Measurements from ENCODE around the gene NF2. TPM values are rescaled to one million over a fixed set of nuclear protein-coding genes. Genes with fewer than 3 reads are reported as not detected.

NF2 gene
- total RNA-seq, 2 experiments from 2014 or later = 23.1 to 24.5 TPM

DNA sequence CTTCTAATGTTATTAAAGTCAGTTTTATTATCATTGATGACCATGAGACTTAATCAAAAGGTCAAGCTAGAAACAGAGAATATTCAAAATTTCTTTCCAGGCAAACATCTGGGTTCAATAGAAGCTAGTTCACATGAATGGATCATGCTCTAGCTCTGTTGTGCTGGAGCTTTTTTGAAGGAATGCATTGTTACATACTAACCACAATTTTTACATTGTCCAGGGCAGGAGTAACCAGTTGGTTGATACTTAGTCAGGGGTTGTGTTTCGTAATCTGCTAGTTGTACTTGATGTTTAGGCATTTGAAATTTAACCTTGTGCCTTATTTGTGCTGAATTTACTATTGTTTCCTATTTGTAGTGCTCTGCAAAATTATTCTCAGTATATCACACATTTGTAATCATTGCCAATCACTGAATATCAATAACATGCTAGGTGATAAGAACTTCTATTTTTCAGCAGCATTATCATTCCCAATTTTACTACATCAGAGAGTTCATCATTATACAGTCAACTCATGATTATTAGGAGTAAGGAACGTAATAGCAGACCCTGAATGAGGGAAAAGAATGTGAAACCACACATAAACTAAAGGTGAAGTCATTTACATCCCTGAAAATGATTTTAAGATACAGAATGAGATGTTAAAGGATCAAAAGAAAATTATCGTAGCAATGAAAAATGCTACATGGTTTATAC lies 23.2 kb downstream of the NF2 start:
- no peaks in the 10 kb centered on the region for H3K27me3 Mint-ChIP-seq
- no peaks in the 10 kb centered on the region for H3K36me3 Mint-ChIP-seq (ENCODE audit: low read depth)
- H3K36me3 ChIP-seq (ENCODE audit: insufficient read depth, low read length) = peaks cover 7% of the 10 kb centered on the region
- peaks cover 24% of the 10 kb centered on the region for H3K4me1 ChIP-seq (ENCODE audit: insufficient read depth, low read length)
- no peak for ATAC-seq (ENCODE audit: poor library complexity)
- H3K27ac ChIP-seq (ENCODE audit: low read depth in 1 of 2, low read length in 2 of 2) = no peak overlapping the region
- no peaks in the 10 kb centered on the region for H3K27me3 ChIP-seq (ENCODE audit: control insufficient read depth in 1 of 2, insufficient read depth in 2 of 2, low read length in 2 of 2)
- H3K4me3 ChIP-seq (ENCODE audit: low read length) = no peak overlapping the region
- CTCF ChIA-PET = interaction anchor here (0.7 to 2.4 kb wide), 7 partner anchors 10 to 620 kb away, joined by 3 to 14 read pairs (median 5); partner anchors contain the start of gene LIF
- TF ChIP-seq, protein P1, sequence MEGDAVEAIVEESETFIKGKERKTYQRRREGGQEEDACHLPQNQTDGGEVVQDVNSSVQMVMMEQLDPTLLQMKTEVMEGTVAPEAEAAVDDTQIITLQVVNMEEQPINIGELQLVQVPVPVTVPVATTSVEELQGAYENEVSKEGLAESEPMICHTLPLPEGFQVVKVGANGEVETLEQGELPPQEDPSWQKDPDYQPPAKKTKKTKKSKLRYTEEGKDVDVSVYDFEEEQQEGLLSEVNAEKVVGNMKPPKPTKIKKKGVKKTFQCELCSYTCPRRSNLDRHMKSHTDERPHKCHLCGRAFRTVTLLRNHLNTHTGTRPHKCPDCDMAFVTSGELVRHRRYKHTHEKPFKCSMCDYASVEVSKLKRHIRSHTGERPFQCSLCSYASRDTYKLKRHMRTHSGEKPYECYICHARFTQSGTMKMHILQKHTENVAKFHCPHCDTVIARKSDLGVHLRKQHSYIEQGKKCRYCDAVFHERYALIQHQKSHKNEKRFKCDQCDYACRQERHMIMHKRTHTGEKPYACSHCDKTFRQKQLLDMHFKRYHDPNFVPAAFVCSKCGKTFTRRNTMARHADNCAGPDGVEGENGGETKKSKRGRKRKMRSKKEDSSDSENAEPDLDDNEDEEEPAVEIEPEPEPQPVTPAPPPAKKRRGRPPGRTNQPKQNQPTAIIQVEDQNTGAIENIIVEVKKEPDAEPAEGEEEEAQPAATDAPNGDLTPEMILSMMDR (IDR thresholded peaks at IDR 0.05) = no peak
- H3K9me3 Mint-ChIP-seq = no peaks in the 10 kb centered on the region
- DNase-seq = no peak
- no peaks in the 10 kb centered on the region for H3K9me3 ChIP-seq (ENCODE audit: control insufficient read depth in 1 of 2, insufficient read depth in 1 of 2, low read length in 2 of 2)
- no peak overlapping the region for H3K4me3 Mint-ChIP-seq
- POLR2A ChIA-PET = no interaction called here
- no peak overlapping the region for H3K27ac Mint-ChIP-seq
- intact Hi-C loops (cut with DNase I, micrococcal nuclease) = loop anchor here in 1 of 2 experiments (10.0 kb wide), 1 partner anchor 232 kb away; no protein-coding TSS in a partner anchor
- H3K4me1 Mint-ChIP-seq (ENCODE audit: low read depth) = peaks cover 79% of the 10 kb centered on the region

DNA sequence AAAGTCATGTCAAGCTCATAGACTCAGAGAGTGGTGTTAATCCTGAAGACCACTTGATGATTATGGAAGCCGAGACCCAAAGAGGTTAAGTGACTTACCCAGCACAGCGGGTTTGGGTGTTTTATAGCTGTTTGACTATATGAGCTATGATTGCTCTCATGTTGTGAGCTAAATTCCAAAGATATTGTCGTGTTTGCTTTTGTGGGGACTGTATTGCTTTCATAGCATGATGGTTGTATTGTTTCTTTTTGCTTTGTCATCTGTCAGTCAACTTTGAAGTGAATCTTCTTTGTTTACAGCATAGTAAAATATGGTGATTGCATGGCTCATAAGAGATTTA lies 23.7 kb downstream of the NF2 start:
- Mint-ChIP-seq H3K27me3 (no peaks in the 10 kb centered on the region), H3K27ac (no peak overlapping the region), H3K4me1 (ENCODE audit: low read depth) (peaks cover 77% of the 10 kb centered on the region), H3K4me3 (no peak overlapping the region), H3K36me3 (ENCODE audit: low read depth) (no peaks in the 10 kb centered on the region), H3K9me3 (no peaks in the 10 kb centered on the region)
- no peak overlapping the region for H3K27ac ChIP-seq (ENCODE audit: low read depth in 1 of 2, low read length in 2 of 2)
- CTCF ChIA-PET = interaction anchor here (0.8 to 2.4 kb wide), 3 partner anchors 12 to 38 kb away, joined by 3 to 12 read pairs (median 3); no protein-coding TSS in a partner anchor
- intact Hi-C loops (cut with DNase I, micrococcal nuclease) = loop anchor here in 1 of 2 experiments (10.0 kb wide), 1 partner anchor 232 kb away; no protein-coding TSS in a partner anchor
- ATAC-seq (ENCODE audit: poor library complexity) = no peak
- peaks cover 7% of the 10 kb centered on the region for H3K36me3 ChIP-seq (ENCODE audit: insufficient read depth, low read length)
- H3K9me3 ChIP-seq (ENCODE audit: control insufficient read depth in 1 of 2, insufficient read depth in 1 of 2, low read length in 2 of 2) = no peaks in the 10 kb centered on the region
- DNase-seq = no peak
- peaks cover 22% of the 10 kb centered on the region for H3K4me1 ChIP-seq (ENCODE audit: insufficient read depth, low read length)
- no peaks in the 10 kb centered on the region for H3K27me3 ChIP-seq (ENCODE audit: control insufficient read depth in 1 of 2, insufficient read depth in 2 of 2, low read length in 2 of 2)
- TF ChIP-seq, protein P1 (IDR thresholded peaks at IDR 0.05) = no peak
- H3K4me3 ChIP-seq (ENCODE audit: low read length) = no peak overlapping the region
- POLR2A ChIA-PET = no interaction called here

DNA sequence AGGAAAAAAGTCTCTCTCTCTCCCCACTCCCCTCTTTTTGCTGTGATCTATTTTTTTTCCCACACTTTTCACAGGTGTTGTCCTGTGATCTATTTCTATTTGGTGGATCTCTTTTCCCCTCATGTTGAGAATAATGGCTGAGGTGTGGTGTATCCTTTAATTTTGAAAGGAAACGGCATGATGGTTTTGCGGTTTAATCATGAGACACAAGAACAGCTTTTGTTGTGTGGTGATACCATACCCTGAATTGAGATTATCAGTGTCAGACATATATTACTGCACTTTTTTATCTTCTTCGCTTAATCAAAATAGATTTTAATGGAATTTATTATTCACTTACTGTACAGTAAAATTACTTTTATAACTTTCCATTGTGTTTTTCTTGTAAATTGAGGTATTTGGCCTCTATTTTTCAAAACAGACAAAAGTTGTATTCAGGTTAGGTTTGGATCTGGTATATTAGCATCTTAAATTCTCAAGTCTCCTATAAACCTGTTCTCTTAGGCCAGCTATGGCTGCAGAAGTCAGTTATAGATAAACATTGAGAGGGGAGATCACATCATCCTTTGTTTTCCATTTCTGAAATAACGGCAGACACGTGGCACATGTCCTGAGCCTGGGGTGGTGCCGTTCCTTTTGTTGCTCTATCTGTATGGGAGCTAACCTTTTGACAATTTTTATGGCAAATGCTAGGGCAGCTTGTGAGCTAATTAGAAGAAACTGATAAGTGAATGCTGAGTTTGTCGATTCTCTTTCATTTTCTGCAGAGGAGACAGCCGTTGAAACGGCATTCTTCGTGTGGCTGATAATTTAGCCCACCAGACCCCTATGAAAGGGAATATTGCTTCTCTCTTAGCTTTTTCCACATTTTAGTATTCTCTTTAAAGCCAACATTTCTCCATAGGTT lies 25.8 kb downstream of the NF2 start:
- H3K4me1 Mint-ChIP-seq (ENCODE audit: low read depth) = peaks cover 82% of the 10 kb centered on the region
- Histone ChIP-seq H3K27me3 (ENCODE audit: control insufficient read depth in 1 of 2, insufficient read depth in 2 of 2, low read length in 2 of 2) (no peaks in the 10 kb centered on the region), H3K4me1 (ENCODE audit: insufficient read depth, low read length) (peaks cover 7% of the 10 kb centered on the region), H3K9me3 (ENCODE audit: control insufficient read depth in 1 of 2, insufficient read depth in 1 of 2, low read length in 2 of 2) (no peaks in the 10 kb centered on the region), H3K4me3 (ENCODE audit: low read length) (no peak overlapping the region), H3K27ac (ENCODE audit: low read depth in 1 of 2, low read length in 2 of 2) (no peak overlapping the region), H3K36me3 (ENCODE audit: insufficient read depth, low read length) (peaks cover 7% of the 10 kb centered on the region)
- DNase-seq (peak in 1 of 14 experiments; percentile 24), ATAC-seq (ENCODE audit: poor library complexity) (peak; percentile 51)
- H3K27me3 Mint-ChIP-seq = no peaks in the 10 kb centered on the region
- POLR2A ChIA-PET = no interaction called here
- H3K27ac Mint-ChIP-seq = peak overlapping the region; percentile 55
- no peaks in the 10 kb centered on the region for H3K9me3 Mint-ChIP-seq
- H3K4me3 Mint-ChIP-seq = peak overlapping the region; percentile 27
- H3K36me3 Mint-ChIP-seq (ENCODE audit: low read depth) = peaks cover 6% of the 10 kb centered on the region
- CTCF ChIA-PET = interaction anchor here (1.4 kb wide), 1 partner anchor 34 kb away, joined by 3 read pairs; no protein-coding TSS in a partner anchor
- TF ChIP-seq, protein P1 (IDR thresholded peaks at IDR 0.05) = no peak
- intact Hi-C loops (cut with DNase I, micrococcal nuclease) = loop anchor here in 1 of 2 experiments (10.0 kb wide), 1 partner anchor 234 kb away; no protein-coding TSS in a partner anchor

Measured in CD4-positive, alpha-beta T cell (primary cell).